GM20000 (cell line): ENCODE data around the gene CELF2.

Experiments used
- DNase-seq: peaks from one replicate; pipeline ENCODE4 v3.0.0; 2012; ENCODE audit warnings: low spot score
- TF ChIP-seq, protein P1 (sequence below): IDR thresholded peaks from 2 replicates; pipeline ENCODE4 v1.5.1; 2012; ENCODE audit warnings: mild to moderate bottlenecking, control low read depth; ENCODE audit errors: extremely low read depth, missing control alignments

Gene CELF2

DNA sequence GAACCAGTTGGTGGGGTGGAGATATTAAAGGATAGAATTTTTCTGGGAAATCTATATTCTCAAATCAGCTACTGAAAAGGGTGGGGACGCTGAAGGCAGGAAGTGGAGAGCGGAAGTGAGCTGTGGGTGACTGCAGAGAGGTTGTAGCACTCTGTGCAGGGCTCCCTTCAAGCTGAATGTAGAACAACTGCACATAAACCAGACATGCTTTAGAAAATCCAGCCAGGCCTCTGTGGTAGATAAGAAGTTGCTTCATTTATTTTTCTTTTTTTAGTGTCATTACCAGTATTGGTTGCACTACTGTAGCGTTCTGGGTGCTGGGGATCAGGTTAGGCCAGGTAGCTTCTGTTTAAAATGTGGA is 127.8 kb downstream of the CELF2 start:
- TF ChIP-seq, protein P1, sequence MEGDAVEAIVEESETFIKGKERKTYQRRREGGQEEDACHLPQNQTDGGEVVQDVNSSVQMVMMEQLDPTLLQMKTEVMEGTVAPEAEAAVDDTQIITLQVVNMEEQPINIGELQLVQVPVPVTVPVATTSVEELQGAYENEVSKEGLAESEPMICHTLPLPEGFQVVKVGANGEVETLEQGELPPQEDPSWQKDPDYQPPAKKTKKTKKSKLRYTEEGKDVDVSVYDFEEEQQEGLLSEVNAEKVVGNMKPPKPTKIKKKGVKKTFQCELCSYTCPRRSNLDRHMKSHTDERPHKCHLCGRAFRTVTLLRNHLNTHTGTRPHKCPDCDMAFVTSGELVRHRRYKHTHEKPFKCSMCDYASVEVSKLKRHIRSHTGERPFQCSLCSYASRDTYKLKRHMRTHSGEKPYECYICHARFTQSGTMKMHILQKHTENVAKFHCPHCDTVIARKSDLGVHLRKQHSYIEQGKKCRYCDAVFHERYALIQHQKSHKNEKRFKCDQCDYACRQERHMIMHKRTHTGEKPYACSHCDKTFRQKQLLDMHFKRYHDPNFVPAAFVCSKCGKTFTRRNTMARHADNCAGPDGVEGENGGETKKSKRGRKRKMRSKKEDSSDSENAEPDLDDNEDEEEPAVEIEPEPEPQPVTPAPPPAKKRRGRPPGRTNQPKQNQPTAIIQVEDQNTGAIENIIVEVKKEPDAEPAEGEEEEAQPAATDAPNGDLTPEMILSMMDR, result no peak
- DNase-seq, result peak; percentile 48

DNA sequence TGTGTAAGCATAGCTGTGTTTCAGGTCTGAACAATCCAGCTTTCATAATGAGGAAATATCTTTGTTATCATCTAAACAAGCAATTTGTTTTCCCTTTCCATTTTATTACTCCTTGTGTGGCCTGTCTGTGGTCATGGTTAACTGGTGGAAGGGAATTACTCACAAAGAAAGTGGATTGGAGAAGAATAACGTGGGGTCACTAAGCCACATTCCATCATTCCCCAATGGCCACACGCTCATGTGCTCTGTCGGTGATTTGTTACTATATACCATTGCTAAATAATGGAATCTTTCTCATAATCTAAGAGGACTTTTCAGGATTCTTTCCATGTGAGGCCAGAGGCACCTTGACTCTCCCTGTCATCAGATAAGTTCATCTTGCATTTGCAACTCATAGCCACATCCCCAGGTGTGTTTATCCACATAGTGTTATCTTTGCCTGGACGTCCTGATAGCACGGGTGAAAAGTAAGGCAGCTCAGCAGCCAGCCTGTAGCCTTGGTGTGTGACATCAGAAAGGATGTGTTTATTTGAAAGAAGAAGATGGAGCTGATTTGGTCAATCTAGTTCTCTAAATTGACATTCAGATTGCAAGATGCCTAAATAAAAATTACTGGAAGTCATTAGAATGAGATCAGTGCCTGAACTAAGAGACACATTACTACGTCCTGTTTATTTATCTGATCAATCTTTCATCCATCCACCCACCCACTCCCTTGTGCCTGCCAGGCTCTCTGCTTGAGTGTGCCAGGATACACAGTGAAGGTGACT is 128.9 kb downstream of the CELF2 start:
- TF ChIP-seq, protein P1, result no peak
- DNase-seq, result no peak

DNA sequence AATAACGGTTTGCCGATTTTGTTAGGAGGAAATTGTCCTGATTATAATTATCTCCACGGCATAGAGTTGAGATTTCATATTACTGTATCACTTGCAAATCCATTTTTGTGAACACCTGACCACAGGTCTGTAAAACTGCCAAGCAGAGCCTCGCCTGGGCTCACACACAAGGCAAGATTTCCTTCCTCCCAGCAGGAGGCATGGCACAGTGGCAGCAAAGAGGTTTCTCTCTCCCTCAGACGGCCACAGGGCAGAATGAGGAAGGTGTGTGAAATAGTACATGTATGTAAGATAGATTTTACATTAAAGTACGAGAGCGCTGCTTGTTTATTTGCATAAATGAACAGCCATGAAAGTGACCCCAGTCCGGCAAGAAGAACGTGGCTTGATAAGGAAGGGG is 130.1 kb downstream of the CELF2 start:
- no peak for DNase-seq
- TF ChIP-seq, protein P1, result no peak

DNA sequence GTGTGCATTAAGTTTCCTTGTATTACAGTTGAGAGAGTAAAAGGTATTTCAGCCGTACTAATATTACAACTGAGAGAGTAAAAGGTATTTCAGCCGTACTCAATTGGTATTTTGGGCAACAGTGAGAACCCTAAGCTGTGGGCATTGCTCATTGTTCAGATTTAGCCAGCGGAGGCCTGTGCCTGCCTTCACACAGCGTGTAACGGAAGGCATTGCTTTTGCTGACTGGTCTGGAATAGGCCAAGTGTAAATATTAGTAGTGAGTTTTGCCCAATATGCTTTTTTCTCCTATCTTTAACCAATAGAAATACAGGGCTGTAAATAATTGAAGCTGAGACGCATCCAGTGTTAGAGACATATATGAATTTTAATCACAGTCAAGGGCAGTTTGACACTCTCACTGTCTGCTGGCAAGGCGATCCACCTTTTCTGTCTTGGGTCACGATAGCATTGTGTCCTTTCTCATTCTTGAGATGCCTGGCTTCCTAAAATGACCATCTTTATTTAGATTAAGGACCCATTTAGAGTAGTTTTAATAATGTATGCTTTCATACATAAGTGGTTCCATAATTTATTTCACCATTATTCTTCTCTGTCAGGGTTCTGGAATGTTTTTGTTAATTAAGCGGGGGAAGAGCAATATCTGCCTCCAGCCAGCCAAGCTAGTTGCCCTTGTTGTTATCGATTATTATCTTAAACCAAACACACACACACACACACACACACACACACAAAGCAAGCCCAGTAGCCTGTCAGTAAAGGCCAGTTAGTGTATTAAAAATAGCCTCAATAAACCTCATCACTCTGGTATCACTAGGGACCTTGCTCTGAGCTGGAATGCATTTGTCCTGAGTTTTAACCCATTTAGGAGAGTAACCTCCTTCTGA is 130.7 kb downstream of the CELF2 start:
- TF ChIP-seq, protein P1, result no peak

DNA sequence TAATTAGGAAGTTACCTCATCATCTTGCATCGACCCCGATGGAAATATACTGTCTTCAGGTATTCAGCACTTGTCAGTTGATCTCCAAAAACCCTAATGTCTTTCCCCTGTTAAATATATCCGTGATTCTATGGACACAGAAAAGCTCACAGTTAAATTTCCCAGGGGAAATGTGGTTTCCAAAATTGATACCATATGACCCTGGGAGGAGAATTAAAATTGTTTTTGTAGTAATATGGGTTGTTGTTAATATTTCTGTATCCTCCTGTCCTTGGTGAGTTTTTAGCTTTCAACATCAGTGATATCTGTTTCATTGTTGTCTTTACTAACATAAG is 132.1 kb downstream of the CELF2 start:
- TF ChIP-seq, protein P1, result no peak
- no peak for DNase-seq

More for the DNA sequence above, 130.7 kb downstream of the CELF2 start:
- DNase-seq, result no peak

DNA sequence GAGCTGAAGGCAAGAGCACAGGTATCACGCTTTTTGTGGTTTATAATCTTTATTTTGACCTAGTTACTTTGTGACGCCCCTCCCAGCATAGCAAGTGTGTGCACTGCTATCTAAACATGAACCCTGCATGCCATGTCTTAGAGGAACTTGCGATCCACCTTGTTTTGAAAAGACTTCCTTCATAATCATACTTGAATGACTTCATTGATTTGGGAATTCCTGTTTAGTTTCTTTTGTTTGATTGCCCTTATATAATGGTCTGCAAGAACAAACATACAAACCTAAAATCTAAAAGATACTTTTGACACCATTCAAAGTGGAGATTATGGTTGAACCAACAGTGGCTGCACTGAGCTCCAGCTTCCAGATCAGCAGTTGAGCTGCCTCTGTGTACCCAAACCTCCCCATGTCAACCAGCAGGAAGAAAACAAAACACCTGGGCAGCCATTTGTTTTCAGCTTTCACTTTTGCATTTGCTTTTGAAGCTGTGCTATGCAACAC is 132.6 kb downstream of the CELF2 start:
- TF ChIP-seq, protein P1, result no peak
- no peak for DNase-seq

DNA sequence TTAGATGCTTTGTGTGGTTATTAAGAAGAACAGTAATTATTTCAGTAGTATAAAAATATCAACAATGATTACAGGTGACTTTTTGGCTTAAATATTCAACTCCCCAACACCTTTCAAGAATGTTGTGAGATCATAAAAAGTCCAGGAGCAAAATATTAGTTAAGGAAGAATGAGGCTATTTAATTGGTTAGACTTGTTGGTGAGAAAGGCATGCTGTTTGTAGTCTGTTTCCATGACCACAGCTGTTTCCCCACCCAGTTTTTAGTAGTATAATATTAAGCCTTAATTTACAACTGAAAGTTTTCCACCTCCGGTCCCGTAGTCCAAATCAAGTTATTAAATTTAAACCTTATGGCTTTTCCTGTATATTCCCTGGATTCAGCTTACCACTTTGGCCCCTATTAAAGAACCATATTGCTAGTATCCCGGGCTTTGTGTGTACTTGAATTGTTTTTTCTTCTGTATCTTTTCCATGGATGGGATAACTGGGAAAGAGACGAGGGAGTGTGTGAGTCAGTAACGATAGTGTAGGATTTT is 133.3 kb downstream of the CELF2 start:
- TF ChIP-seq, protein P1, result no peak
- no peak for DNase-seq
